NB4 (cell line): Measurements from ENCODE around the gene PSMC3.

Source experiments
- DNase-seq: peaks from one replicate; pipeline ENCODE4 v3.0.0; 2010; ENCODE audit warnings: low read depth
- H3K4me3 ChIP-seq: one replicate; pipeline ENCODE4 v1.5.1; 2011; ENCODE audit warnings: mild to moderate bottlenecking, low read depth, low read length, moderate library complexity
- MYC ChIP-seq: IDR thresholded peaks from 2 replicates; pipeline ENCODE4 v1.6.1; 2011; ENCODE audit warnings: low read depth, low read length
- POLR2A ChIP-seq: IDR thresholded peaks from 2 replicates; pipeline ENCODE4 v1.6.1; 2011; ENCODE audit warnings: mild to moderate bottlenecking; ENCODE audit not compliant: insufficient read length; ENCODE audit errors: extremely low read depth
- TF ChIP-seq, protein P1 (sequence below): IDR thresholded peaks from 2 replicates; pipeline ENCODE4 v1.6.1; 2011; ENCODE audit warnings: low read depth, low read length
- TF ChIP-seq, protein P2 (sequence below): IDR thresholded peaks from one replicate; pipeline ENCODE4 v1.5.1; 2012; ENCODE audit warnings: low read depth, low read length

The PSMC3 gene

DNA sequence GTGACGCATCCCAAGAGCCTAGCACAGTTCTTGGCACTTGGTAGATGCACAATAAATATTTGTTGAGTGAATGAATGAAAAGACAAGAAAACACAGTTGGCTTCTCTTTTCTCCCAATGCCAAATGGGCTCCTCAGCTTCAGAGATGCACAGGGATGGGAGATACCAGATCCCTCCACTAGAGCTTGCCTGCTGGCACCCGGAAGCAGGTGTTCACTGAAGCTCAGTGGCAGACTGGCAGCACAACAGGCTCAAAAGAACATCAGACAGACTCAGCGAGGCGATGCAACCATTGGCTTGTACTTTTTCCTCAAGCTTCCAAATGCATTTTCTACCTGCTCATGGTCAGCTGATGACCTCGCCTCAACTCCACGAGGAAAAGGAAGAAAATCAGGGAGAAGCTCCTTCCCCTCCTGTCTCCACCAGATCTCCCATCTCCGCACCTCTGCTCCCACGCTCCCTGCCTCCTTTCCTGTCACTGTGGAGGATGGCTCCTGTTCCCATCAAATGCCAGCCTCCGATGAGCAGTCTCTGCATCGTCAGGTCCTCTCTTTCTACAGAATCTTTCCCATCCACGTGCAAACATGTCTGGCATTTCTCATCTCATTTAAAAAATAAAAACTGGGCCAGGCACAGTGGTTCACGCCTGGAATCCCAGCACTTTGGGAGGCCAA, 16.9 kb upstream of the PSMC3 start:
- no peak for DNase-seq
- no peak overlapping the region for H3K4me3 ChIP-seq
- TF ChIP-seq MYC (no peak), POLR2A (no peak)
- TF ChIP-seq, protein P1, sequence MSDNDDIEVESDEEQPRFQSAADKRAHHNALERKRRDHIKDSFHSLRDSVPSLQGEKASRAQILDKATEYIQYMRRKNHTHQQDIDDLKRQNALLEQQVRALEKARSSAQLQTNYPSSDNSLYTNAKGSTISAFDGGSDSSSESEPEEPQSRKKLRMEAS = no peak
- TF ChIP-seq, protein P2, sequence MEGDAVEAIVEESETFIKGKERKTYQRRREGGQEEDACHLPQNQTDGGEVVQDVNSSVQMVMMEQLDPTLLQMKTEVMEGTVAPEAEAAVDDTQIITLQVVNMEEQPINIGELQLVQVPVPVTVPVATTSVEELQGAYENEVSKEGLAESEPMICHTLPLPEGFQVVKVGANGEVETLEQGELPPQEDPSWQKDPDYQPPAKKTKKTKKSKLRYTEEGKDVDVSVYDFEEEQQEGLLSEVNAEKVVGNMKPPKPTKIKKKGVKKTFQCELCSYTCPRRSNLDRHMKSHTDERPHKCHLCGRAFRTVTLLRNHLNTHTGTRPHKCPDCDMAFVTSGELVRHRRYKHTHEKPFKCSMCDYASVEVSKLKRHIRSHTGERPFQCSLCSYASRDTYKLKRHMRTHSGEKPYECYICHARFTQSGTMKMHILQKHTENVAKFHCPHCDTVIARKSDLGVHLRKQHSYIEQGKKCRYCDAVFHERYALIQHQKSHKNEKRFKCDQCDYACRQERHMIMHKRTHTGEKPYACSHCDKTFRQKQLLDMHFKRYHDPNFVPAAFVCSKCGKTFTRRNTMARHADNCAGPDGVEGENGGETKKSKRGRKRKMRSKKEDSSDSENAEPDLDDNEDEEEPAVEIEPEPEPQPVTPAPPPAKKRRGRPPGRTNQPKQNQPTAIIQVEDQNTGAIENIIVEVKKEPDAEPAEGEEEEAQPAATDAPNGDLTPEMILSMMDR = no peak

DNA sequence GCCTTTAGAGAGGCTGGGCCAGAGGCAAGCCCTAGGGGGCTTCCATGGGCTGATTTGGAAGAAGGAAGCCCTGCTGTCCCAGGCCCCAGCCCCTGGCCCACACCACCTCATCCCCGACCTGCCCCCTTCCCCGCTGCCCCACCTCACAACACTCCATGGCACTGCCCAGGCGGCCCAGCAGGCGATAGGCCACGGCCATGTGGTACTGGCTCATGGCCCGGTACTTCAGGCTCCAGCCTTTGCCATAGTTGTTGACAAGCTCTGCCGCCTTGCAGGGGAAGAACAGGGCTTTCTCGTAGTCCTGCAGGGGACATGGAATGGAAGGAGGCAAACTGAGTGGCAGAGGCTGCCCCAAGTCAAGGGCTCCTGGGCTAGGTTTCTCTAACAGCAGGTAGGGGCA, 16.3 kb upstream of the PSMC3 start:
- no peak for DNase-seq
- no peak overlapping the region for H3K4me3 ChIP-seq
- no peak for TF ChIP-seq POLR2A
- TF ChIP-seq, protein P1 = no peak
- TF ChIP-seq, protein P2 = no peak
- no peak for TF ChIP-seq MYC

DNA sequence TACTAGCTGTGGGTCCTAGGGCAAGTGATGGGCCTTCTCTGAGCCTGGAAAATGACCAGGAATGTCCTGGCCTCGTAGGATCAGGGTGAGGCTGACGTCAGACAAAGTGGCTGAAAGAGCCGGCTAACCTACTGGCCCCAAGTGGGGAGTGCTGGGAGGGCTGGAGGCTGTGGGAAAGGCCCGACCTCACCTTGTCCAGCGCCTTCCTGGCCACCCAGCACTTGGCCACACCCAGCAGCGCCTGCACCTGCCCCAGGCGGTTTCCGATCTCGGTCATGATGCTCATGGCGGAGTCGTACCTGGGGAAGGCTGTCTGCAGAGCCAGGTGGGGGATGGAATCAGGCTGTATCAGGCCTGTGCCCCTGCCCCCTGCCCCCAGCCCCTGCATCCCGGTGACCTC, 15.2 kb upstream of the PSMC3 start:
- no peak overlapping the region for H3K4me3 ChIP-seq
- TF ChIP-seq, protein P2 = no peak
- TF ChIP-seq MYC (no peak), POLR2A (no peak)
- TF ChIP-seq, protein P1 = no peak
- DNase-seq = no peak

DNA sequence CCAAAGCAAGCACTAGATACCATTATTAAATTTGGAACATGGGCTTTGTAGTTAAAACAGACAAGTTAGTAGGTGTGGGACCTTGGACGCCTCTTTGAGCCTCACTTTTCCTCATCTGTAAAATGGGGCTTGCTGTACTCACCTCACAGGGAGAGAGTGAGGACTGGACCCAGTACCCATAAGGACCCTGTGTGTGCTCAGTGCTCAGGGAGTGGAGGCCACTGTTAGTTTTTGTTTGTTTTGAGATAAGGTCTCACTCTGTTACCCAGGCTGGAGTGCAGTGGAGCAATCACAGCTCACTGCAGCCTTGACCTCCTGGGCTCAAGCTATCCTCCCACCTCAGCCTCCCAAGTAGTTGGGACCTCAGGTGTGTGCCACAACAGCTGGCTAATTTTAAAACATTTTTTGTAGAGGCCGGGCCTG, 13.8 kb upstream of the PSMC3 start:
- H3K4me3 ChIP-seq = no peak overlapping the region
- TF ChIP-seq, protein P2 = no peak
- TF ChIP-seq MYC (no peak), POLR2A (no peak)
- TF ChIP-seq, protein P1 = no peak
- DNase-seq = no peak

DNA sequence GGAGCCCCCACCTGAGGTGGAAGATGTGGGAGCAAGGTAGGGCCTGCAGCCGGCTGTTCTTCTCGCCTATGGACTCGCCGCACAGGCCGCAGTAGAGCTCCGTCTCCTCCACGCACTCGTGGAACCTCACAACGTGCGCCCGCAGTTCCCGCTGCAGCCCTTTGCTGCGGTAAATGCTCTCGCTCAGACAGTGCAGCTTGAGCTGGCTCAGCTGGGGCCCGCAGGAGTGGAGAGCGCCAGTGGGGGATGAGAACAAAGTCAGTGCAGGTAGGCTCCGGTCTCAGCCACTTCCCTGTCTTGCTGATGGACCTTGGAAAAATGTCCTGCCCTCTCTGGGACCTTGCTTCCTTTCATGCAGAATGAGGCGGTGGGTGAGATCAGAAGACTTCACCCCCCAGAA, 12.5 kb upstream of the PSMC3 start:
- no peak for TF ChIP-seq MYC
- TF ChIP-seq, protein P1 = no peak
- TF ChIP-seq POLR2A = no peak
- TF ChIP-seq, protein P2 = no peak
- H3K4me3 ChIP-seq = no peak overlapping the region
- no peak for DNase-seq
